ENCODE data around the gene ARF3. TPM values are rescaled to one million over a fixed set of nuclear protein-coding genes. Genes with fewer than 3 reads are reported as not detected.

ARF3 gene
- total RNA-seq, 1 experiment from 2014 or later, result 224 TPM

DNA sequence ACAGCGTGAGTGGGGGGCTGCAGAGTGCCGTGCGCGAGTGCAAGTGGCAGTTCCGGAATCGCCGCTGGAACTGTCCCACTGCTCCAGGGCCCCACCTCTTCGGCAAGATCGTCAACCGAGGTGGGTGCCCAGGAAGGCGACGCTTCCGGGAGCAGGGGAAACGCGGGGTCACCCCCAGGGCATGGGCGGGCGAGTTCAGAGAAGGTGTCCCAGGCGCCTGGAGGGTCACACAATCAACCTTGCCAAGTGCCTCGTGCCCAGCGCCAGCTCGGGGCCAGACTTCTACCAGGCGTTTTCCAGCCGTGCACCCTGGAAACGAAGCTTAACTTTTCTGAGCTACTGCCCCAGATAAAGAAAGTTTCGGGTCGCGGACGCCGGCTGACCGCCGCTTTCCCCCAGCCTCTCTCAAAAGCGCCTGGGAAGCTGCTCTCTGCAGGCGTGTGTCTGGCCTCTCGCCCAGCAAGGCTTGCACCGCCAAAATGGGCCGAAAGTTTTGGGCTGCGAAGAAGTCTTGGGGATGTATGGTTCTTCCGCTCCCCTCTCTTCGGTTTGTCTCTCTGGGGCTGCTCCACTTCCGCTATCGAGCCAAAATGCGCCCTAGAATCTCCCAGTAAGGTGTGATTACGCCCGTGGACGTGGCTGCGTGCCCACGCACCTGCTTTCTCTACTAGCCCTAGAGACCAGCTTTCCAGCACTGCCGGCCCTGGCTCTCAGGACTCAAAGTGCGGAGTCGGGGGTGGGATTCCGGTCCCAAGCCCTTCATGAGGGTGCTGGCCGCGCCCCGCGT lies 22.5 kb upstream of the ARF3 start:
- H3K4me3 ChIP-seq (ENCODE audit: low read depth in 2 of 2, low read length in 2 of 2), result peak overlapping the region in 1 of 2 experiments; percentile 39; a peak in 2 of 4 replicates
- TF ChIP-seq, protein P1, sequence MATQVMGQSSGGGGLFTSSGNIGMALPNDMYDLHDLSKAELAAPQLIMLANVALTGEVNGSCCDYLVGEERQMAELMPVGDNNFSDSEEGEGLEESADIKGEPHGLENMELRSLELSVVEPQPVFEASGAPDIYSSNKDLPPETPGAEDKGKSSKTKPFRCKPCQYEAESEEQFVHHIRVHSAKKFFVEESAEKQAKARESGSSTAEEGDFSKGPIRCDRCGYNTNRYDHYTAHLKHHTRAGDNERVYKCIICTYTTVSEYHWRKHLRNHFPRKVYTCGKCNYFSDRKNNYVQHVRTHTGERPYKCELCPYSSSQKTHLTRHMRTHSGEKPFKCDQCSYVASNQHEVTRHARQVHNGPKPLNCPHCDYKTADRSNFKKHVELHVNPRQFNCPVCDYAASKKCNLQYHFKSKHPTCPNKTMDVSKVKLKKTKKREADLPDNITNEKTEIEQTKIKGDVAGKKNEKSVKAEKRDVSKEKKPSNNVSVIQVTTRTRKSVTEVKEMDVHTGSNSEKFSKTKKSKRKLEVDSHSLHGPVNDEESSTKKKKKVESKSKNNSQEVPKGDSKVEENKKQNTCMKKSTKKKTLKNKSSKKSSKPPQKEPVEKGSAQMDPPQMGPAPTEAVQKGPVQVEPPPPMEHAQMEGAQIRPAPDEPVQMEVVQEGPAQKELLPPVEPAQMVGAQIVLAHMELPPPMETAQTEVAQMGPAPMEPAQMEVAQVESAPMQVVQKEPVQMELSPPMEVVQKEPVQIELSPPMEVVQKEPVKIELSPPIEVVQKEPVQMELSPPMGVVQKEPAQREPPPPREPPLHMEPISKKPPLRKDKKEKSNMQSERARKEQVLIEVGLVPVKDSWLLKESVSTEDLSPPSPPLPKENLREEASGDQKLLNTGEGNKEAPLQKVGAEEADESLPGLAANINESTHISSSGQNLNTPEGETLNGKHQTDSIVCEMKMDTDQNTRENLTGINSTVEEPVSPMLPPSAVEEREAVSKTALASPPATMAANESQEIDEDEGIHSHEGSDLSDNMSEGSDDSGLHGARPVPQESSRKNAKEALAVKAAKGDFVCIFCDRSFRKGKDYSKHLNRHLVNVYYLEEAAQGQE (IDR thresholded peaks at IDR 0.05; ENCODE audit: insufficient read depth in 1 of 2, low read depth in 2 of 2, low read length in 1 of 2), result no peak
- TF ChIP-seq TCF7L2 (IDR thresholded peaks at IDR 0.05; ENCODE audit: low read depth, low read length) (no peak), SIN3A (IDR thresholded peaks at IDR 0.05; ENCODE audit: borderline replicate concordance, insufficient read depth, low read depth, low read length) (no peak), POLR2AphosphoS5 (IDR thresholded peaks at IDR 0.05; ENCODE audit: low read depth, low read length) (no peak)
- TF ChIP-seq, protein P2, sequence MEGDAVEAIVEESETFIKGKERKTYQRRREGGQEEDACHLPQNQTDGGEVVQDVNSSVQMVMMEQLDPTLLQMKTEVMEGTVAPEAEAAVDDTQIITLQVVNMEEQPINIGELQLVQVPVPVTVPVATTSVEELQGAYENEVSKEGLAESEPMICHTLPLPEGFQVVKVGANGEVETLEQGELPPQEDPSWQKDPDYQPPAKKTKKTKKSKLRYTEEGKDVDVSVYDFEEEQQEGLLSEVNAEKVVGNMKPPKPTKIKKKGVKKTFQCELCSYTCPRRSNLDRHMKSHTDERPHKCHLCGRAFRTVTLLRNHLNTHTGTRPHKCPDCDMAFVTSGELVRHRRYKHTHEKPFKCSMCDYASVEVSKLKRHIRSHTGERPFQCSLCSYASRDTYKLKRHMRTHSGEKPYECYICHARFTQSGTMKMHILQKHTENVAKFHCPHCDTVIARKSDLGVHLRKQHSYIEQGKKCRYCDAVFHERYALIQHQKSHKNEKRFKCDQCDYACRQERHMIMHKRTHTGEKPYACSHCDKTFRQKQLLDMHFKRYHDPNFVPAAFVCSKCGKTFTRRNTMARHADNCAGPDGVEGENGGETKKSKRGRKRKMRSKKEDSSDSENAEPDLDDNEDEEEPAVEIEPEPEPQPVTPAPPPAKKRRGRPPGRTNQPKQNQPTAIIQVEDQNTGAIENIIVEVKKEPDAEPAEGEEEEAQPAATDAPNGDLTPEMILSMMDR (IDR thresholded peaks at IDR 0.05), result no peak
- no peaks in the 10 kb centered on the region for H3K36me3 ChIP-seq (ENCODE audit: control insufficient read depth, insufficient read depth, low read length)
- DNase-seq (ENCODE audit: low read depth, low spot score), result no peak
- in situ Hi-C loops (cut with HindIII; ENCODE audit: low pct_unique_long_range_greater_than_20kb, low sequenced_read_pairs), result no loop called here
- no peak for ATAC-seq
- no peaks in the 10 kb centered on the region for H3K9me3 ChIP-seq (ENCODE audit: control insufficient read depth, insufficient read depth, low read depth, low read length)
- intact Hi-C loops (cut with micrococcal nuclease; ENCODE audit: unreplicated experiment), result no loop called here
- H3K4me1 ChIP-seq (ENCODE audit: control insufficient read depth, insufficient read depth, low read length), result peaks cover 9% of the 10 kb centered on the region
- POLR2A ChIA-PET, result no interaction called here
- peaks cover 18% of the 10 kb centered on the region for H3K27me3 ChIP-seq (ENCODE audit: control insufficient read depth, insufficient read depth, low read length)
- BruUV-seq (replicated peaks), result no TSS peak
- no peak overlapping the region for H3K27ac ChIP-seq (ENCODE audit: low read length)
- CTCF ChIA-PET, result interaction anchor here (1.2 to 2.6 kb wide), 3 partner anchors 13 to 17 kb away, joined by 4 to 10 read pairs (median 5); no protein-coding TSS in a partner anchor

DNA sequence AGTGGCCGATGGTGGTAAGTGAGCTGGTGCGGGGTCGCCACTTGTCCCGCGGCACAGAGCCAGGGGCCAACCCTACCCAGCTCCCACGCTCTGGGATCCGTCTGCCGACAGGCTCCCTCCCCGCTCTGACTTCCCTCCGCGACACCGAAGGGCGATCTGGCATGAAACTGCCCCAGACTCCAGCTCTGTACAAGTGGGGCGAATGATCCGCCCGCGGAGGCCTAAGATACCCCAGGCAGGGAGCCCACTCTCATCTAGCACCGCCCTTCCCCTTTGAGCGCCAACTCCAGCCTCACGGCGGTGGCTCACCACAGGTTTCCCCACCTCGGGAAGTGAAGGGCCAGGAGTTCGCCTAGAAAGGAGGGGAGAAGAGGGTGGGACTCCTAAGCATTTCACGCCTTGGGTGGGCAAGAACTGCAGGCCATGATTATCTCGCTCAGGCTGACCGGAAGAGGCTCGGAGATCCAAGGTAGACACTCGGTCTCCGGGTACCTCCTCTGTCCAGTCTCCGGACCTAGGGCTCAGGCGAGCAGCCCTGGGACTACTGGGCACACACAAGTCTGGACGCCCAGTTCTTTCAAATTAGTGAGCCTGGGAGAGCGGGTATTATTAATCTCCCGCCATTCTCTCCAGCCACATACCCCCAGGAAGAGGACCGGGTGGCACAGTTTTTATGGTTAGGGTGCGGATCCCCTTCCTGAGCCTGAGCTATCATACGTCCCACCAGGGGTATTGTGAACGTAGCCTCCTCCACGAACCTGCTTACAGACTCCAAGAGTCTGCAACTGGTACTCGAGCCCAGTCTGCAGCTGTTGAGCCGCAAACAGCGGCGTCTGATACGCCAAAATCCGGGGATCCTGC lies 21.7 kb upstream of the ARF3 start:
- no peak for DNase-seq (ENCODE audit: low read depth, low spot score)
- no TSS peak for BruUV-seq (replicated peaks)
- H3K27ac ChIP-seq (ENCODE audit: low read length), result no peak overlapping the region
- H3K36me3 ChIP-seq (ENCODE audit: control insufficient read depth, insufficient read depth, low read length), result no peaks in the 10 kb centered on the region
- peak; percentile 50 for ATAC-seq
- CTCF ChIA-PET, result interaction anchor here (0.6 to 2.6 kb wide), 5 partner anchors 10 to 256 kb away, joined by 4 to 10 read pairs (median 7); no protein-coding TSS in a partner anchor
- intact Hi-C loops (cut with micrococcal nuclease; ENCODE audit: unreplicated experiment) (no loop called here), in situ Hi-C loops (cut with HindIII; ENCODE audit: low pct_unique_long_range_greater_than_20kb, low sequenced_read_pairs) (no loop called here)
- TF ChIP-seq, protein P2 (IDR thresholded peaks at IDR 0.05), result no peak
- TF ChIP-seq POLR2AphosphoS5 (IDR thresholded peaks at IDR 0.05; ENCODE audit: low read depth, low read length), result no peak
- no peak for TF ChIP-seq SIN3A (IDR thresholded peaks at IDR 0.05; ENCODE audit: borderline replicate concordance, insufficient read depth, low read depth, low read length)
- TF ChIP-seq, protein P1 (IDR thresholded peaks at IDR 0.05; ENCODE audit: insufficient read depth in 1 of 2, low read depth in 2 of 2, low read length in 1 of 2), result no peak
- no peak for TF ChIP-seq TCF7L2 (IDR thresholded peaks at IDR 0.05; ENCODE audit: low read depth, low read length)
- peaks cover 16% of the 10 kb centered on the region for H3K27me3 ChIP-seq (ENCODE audit: control insufficient read depth, insufficient read depth, low read length)
- peaks cover 9% of the 10 kb centered on the region for H3K4me1 ChIP-seq (ENCODE audit: control insufficient read depth, insufficient read depth, low read length)
- POLR2A ChIA-PET, result no interaction called here
- H3K4me3 ChIP-seq (ENCODE audit: low read depth in 2 of 2, low read length in 2 of 2), result peak overlapping the region; percentile 25 to 39
- no peaks in the 10 kb centered on the region for H3K9me3 ChIP-seq (ENCODE audit: control insufficient read depth, insufficient read depth, low read depth, low read length)

Data from Panc1 (cell line).